Measurements from ENCODE around the gene NUDT16L1.

NUDT16L1 gene

DNA sequence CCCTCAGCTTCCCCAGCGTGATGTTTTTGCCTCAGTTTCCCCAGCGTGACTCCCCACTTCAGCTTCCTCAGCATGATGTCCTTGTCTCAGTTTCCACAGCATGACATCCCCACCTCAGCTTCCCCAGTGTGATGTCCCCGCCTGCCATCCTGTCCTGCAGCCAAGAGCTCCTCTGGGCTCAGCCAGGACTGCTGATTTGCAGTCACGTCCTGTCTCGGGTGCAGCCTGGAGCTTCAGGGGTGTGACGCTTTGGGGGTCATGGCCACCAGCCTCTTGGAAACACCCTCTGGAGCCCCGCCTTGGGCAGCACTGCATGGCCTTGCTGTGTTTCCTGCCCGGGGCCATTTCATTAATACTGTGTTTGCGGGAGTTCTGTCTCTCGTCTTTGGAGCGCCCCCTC lies 16.5 kb upstream of the NUDT16L1 start:
- DNase-seq: no peak

DNA sequence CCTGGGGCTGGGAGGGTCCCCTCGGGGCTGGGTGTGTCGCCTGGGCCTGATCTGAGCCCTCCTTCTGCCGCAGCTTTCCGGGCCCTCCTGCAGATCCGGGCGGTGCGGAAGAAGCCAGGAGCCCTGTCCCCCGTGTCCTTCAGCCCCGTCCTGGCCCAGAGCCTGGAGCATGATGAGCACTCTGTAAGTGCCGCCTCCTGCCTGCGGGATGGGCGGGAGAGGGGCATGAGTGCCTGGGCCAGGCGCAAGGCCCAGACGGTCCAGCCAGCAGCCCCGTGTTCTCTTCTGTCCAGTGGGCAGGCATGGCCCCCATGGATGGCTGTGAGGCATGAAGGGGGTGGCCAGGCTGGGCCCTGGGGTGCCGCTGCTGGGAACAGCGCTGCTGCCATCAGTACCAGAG lies 16.0 kb upstream of the NUDT16L1 start:
- Histone ChIP-seq H3K27ac (no peak overlapping the region), H3K36me3 (replicated peaks) (peaks cover 28% of the 10 kb centered on the region), H3K4me3 (ENCODE audit: low read depth, low read length) (no peak overlapping the region), H3K27me3 (replicated peaks) (no peaks in the 10 kb centered on the region)
- TF ChIP-seq CTCF (IDR thresholded peaks at IDR 0.05; ENCODE audit: low read depth, low read length, missing control alignments): no peak
- no peak for DNase-seq
- in situ Hi-C loops (cut with HindIII; ENCODE audit: low pct_ligation_motif_present, low sequenced_read_pairs): no loop called here

More for the DNA sequence above, 16.5 kb upstream of the NUDT16L1 start:
- peaks cover 28% of the 10 kb centered on the region for H3K36me3 ChIP-seq (replicated peaks)
- H3K27ac ChIP-seq: no peak overlapping the region
- TF ChIP-seq CTCF (IDR thresholded peaks at IDR 0.05; ENCODE audit: low read depth, low read length, missing control alignments): no peak
- in situ Hi-C loops (cut with HindIII; ENCODE audit: low pct_ligation_motif_present, low sequenced_read_pairs): no loop called here
- H3K27me3 ChIP-seq (replicated peaks): no peaks in the 10 kb centered on the region
- no peak overlapping the region for H3K4me3 ChIP-seq (ENCODE audit: low read depth, low read length)

DNA sequence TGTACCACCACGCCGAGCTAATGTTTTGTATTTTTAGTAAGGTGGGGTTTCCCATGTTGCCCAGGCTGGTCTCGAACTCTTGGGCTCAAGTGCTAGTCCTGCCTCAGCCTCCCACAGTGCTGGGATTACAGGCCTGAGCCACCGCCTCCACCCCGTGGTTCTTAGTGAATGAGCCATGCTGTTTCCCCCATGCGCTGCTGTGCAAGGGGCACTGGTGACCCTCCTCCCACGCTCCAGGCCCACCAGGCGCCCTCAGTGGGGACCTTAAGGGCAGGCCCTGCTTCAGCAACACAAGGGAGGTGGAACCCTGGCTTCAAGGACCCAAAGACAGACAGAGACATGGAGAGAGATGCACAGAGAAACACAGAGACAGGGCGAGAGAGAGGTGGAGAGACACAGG lies 15.4 kb upstream of the NUDT16L1 start:
- in situ Hi-C loops (cut with HindIII; ENCODE audit: low pct_ligation_motif_present, low sequenced_read_pairs): no loop called here
- DNase-seq: no peak
- peaks cover 34% of the 10 kb centered on the region for H3K36me3 ChIP-seq (replicated peaks)
- TF ChIP-seq CTCF (IDR thresholded peaks at IDR 0.05; ENCODE audit: low read depth, low read length, missing control alignments): no peak
- no peak overlapping the region for H3K27ac ChIP-seq
- H3K4me3 ChIP-seq (ENCODE audit: low read depth, low read length): no peak overlapping the region
- H3K27me3 ChIP-seq (replicated peaks): no peaks in the 10 kb centered on the region

- no peak for TF ChIP-seq CTCF (IDR thresholded peaks at IDR 0.05; ENCODE audit: low read depth, low read length, missing control alignments)
- peaks cover 37% of the 10 kb centered on the region for H3K36me3 ChIP-seq (replicated peaks)
- H3K27me3 ChIP-seq (replicated peaks): no peaks in the 10 kb centered on the region
- DNase-seq: no peak
- in situ Hi-C loops (cut with HindIII; ENCODE audit: low pct_ligation_motif_present, low sequenced_read_pairs): no loop called here
- H3K4me3 ChIP-seq (ENCODE audit: low read depth, low read length): no peak overlapping the region
- no peak overlapping the region for H3K27ac ChIP-seq
Observed at GRCh38 chr16:4678596-4678995, 14.8 kb upstream of the NUDT16L1 start.

- Histone ChIP-seq H3K4me3 (ENCODE audit: low read depth, low read length) (no peak overlapping the region), H3K27me3 (replicated peaks) (no peaks in the 10 kb centered on the region), H3K36me3 (replicated peaks) (peaks cover 36% of the 10 kb centered on the region), H3K27ac (no peak overlapping the region)
- no peak for DNase-seq
- in situ Hi-C loops (cut with HindIII; ENCODE audit: low pct_ligation_motif_present, low sequenced_read_pairs): no loop called here
- no peak for TF ChIP-seq CTCF (IDR thresholded peaks at IDR 0.05; ENCODE audit: low read depth, low read length, missing control alignments)
Observed at GRCh38 chr16:4679156-4679849, 14.1 kb upstream of the NUDT16L1 start.

All from brain microvascular endothelial cell (primary cell).